Neutrophil (primary cell): ENCODE results near the gene CAMTA1.

Experiments used
- H3K27ac ChIP-seq: fragments of 200-600 bp; sonication (generic); 2 replicates; pipeline ENCODE4 v1.5.1; 2016; ENCODE audit warnings: mild to moderate bottlenecking, moderate library complexity
- H3K27me3 ChIP-seq: fragments of 200-600 bp; sonication (generic); 2 replicates; pipeline ENCODE4 v1.6.0; 2016; ENCODE audit warnings: mild to moderate bottlenecking
- H3K36me3 ChIP-seq: fragments of 200-600 bp; sonication (generic); 2 replicates; pipeline ENCODE4 v1.5.1; 2017
- H3K4me1 ChIP-seq, 2 experiments: fragments of 200-600 bp in 1 of 2; sonication (generic) in 1 of 2; 1 replicate in 1 of 2; 2 replicates in 1 of 2; pipeline versions ENCODE4 v1.5.1 to v1.6.1; 2013 to 2016; ENCODE audit warnings: low read depth in 1 of 2, low read length in 1 of 2, mild to moderate bottlenecking in 1 of 2, moderate library complexity in 1 of 2; ENCODE audit not compliant: control insufficient read depth in 1 of 2, insufficient read depth in 1 of 2
- H3K4me3 ChIP-seq, 2 experiments: fragments of 200-600 bp in 1 of 2; sonication (generic) in 1 of 2; 1 replicate in 1 of 2; 2 replicates in 1 of 2; pipeline ENCODE4 v1.5.1; 2013 to 2016; ENCODE audit warnings: low read depth in 1 of 2, low read length in 1 of 2, mild to moderate bottlenecking in 1 of 2, moderate library complexity in 1 of 2
- H3K9me3 ChIP-seq: fragments of 200-600 bp; sonication (generic); 2 replicates; pipeline ENCODE4 v1.5.1; 2016
- TF ChIP-seq, protein P1 (sequence below): fragments of 200-600 bp; sonication (generic); IDR thresholded peaks from 2 replicates; pipeline ENCODE4 v1.5.1; 2016; ENCODE audit warnings: antibody characterized with exemption

The CAMTA1 gene

DNA sequence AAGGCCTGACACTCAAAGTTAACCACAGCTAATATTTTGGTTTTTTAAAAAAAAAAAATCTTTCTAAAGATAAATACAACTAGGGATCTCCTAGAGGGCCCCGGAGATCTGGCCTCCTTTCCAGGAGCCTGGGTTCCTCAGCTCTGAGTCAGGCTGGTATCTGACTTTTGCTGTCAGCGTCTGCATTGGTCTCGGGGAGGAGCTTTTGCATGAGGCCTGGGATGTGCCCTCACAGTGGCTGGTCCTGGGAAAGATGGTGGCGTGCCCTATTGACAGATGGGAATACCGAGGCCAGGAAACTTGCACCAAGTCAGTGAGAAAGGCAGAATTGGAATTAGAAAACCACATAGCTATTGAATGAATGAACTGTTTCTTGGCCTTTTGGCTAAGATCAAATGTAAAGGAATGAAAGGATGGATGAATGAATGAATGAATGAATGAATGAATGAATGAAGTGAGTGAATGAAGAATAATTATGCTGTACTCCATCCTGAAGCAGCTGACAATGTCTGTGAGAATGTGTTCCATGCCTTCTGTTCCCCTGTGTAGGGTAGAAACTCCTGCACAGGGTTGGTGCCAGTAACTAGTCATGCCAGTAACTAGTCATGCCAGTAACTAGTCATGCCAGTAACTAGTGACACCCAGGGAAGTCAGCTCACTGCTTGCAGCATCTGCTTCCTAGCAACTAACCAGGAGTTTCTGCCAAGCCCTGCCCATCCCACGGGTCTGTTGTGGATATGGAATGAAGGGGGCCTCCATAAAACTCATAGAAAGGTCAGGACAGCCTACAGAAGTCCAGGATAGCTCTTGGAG is 743.3 kb downstream of the CAMTA1 start:
- TF ChIP-seq, protein P1, sequence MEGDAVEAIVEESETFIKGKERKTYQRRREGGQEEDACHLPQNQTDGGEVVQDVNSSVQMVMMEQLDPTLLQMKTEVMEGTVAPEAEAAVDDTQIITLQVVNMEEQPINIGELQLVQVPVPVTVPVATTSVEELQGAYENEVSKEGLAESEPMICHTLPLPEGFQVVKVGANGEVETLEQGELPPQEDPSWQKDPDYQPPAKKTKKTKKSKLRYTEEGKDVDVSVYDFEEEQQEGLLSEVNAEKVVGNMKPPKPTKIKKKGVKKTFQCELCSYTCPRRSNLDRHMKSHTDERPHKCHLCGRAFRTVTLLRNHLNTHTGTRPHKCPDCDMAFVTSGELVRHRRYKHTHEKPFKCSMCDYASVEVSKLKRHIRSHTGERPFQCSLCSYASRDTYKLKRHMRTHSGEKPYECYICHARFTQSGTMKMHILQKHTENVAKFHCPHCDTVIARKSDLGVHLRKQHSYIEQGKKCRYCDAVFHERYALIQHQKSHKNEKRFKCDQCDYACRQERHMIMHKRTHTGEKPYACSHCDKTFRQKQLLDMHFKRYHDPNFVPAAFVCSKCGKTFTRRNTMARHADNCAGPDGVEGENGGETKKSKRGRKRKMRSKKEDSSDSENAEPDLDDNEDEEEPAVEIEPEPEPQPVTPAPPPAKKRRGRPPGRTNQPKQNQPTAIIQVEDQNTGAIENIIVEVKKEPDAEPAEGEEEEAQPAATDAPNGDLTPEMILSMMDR = no peak
- H3K4me3 ChIP-seq = no peak overlapping the region
- no peaks in the 10 kb centered on the region for H3K36me3 ChIP-seq
- H3K27me3 ChIP-seq = no peaks in the 10 kb centered on the region
- H3K4me1 ChIP-seq = no peaks in the 10 kb centered on the region
- H3K27ac ChIP-seq = no peak overlapping the region
- no peaks in the 10 kb centered on the region for H3K9me3 ChIP-seq

DNA sequence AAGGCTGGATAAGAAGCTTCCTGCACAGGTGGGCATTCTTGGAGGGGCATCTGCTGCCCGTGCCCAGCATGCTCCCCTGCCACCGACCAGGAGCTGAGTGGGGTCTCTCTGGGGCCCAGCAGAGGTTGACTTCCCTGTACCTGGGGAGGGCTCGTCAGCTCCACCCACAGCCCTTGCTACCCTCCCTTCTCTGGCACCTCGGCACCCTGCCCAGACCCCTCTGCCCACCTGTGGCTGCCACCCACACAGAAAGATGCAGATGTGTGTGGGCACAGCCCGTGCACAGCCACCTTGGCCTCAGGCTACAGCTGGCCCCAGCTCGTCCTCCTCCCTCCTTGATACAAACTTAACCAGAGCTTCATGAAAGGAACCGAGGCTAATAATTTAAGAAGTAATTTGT is 744.7 kb downstream of the CAMTA1 start:
- H3K27me3 ChIP-seq = peaks cover 10% of the 10 kb centered on the region
- no peaks in the 10 kb centered on the region for H3K36me3 ChIP-seq
- H3K4me3 ChIP-seq = no peak overlapping the region
- H3K27ac ChIP-seq = no peak overlapping the region
- H3K4me1 ChIP-seq = no peaks in the 10 kb centered on the region
- TF ChIP-seq, protein P1 = no peak
- no peaks in the 10 kb centered on the region for H3K9me3 ChIP-seq

GRCh38 chr1:7531562-7532340 is 746.5 kb downstream of the CAMTA1 start:
- Histone ChIP-seq H3K4me3 (no peak overlapping the region), H3K27me3 (peaks cover 23% of the 10 kb centered on the region), H3K36me3 (no peaks in the 10 kb centered on the region), H3K9me3 (no peaks in the 10 kb centered on the region), H3K27ac (no peak overlapping the region), H3K4me1 (no peaks in the 10 kb centered on the region)
- TF ChIP-seq, protein P1 = no peak

GRCh38 chr1:7533006-7533405 is 747.8 kb downstream of the CAMTA1 start:
- Histone ChIP-seq H3K9me3 (no peaks in the 10 kb centered on the region), H3K36me3 (no peaks in the 10 kb centered on the region), H3K27ac (no peak overlapping the region), H3K4me1 (no peaks in the 10 kb centered on the region), H3K4me3 (no peak overlapping the region), H3K27me3 (peaks cover 27% of the 10 kb centered on the region)
- TF ChIP-seq, protein P1 = no peak

DNA sequence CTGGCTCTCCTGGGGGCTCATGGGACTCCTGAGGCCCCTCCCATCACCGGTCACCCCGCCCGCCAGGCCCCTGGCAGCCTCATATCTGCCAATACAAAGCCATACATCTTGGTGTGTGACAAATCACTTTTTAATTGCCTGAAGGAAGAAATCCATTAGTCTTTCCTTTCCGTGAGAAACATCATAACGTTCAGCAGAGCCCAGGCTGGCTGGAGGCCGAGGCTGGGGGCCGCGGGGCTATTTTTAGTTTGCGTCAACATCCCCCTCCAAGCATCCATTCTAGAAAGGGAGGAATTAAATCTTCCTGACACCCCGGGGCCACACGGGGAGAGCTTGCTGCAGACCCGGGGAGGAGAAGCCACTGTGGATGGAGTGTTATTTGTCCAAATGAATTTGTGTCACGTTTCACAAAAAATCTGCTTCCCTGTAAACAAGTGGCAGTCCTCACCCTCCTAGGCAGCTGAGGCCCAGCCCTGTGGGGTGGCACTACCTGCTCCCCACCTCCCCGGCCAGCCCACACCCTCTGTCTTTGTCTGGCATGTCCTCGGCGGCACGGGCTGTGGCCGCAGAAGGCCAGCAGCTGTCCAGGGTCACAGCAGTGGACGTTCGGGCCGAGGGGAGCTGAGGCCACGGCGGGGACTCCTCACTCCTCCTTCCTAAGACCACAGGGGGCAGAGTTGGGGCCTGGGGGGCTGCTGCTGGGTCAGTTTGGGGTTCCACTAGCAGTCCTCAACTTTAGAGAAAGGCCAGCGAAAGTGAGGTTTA is 749.0 kb downstream of the CAMTA1 start:
- H3K27me3 ChIP-seq = peaks cover 27% of the 10 kb centered on the region
- H3K27ac ChIP-seq = no peak overlapping the region
- H3K36me3 ChIP-seq = no peaks in the 10 kb centered on the region
- TF ChIP-seq, protein P1 = no peak
- H3K4me3 ChIP-seq = no peak overlapping the region
- H3K9me3 ChIP-seq = no peaks in the 10 kb centered on the region
- no peaks in the 10 kb centered on the region for H3K4me1 ChIP-seq
